ENCODE data around the gene AGTRAP. TPM values are rescaled to one million over a fixed set of nuclear protein-coding genes. Genes with fewer than 3 reads are reported as not detected.

AGTRAP gene
- total RNA-seq (2021; fragmentation: NEBNext Ultra II Directional; extraction: Animal tissue kit (Norgen Biotek cat#: 25700)) = 10 to 100 TPM; 31.4 to 41.4 (median 33.6) TPM
- long read RNA-seq, transcript AGTRAP-201 (5 exons, 1,107 nt) = major isoform, 54 of 66 reads
- long read RNA-seq, partial matches to known transcripts = 0 of 66 reads
- long read RNA-seq, other reads (novel, unspliced or antisense) = 4 of 66 reads

- DNase-seq = peak; percentile 82
- Mint-ChIP-seq H3K4me1 (ENCODE audit: low read depth) (peaks cover 31% of the 10 kb centered on the region), H3K36me3 (ENCODE audit: low read depth) (no peaks in the 10 kb centered on the region; the same call in 1 of the 2 replicates), H3K9me3 (no peaks in the 10 kb centered on the region), H3K27ac (peak within 1 kb of the TSS; percentile 93), H3K4me3 (peak within 1 kb of the TSS; percentile 93), H3K27me3 (ENCODE audit: insufficient read depth) (no peaks in the 10 kb centered on the region; the same call in 1 of the 2 replicates)
- TF ChIP-seq, protein P1, sequence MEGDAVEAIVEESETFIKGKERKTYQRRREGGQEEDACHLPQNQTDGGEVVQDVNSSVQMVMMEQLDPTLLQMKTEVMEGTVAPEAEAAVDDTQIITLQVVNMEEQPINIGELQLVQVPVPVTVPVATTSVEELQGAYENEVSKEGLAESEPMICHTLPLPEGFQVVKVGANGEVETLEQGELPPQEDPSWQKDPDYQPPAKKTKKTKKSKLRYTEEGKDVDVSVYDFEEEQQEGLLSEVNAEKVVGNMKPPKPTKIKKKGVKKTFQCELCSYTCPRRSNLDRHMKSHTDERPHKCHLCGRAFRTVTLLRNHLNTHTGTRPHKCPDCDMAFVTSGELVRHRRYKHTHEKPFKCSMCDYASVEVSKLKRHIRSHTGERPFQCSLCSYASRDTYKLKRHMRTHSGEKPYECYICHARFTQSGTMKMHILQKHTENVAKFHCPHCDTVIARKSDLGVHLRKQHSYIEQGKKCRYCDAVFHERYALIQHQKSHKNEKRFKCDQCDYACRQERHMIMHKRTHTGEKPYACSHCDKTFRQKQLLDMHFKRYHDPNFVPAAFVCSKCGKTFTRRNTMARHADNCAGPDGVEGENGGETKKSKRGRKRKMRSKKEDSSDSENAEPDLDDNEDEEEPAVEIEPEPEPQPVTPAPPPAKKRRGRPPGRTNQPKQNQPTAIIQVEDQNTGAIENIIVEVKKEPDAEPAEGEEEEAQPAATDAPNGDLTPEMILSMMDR (IDR thresholded peaks at IDR 0.05) = peak; percentile 25; the same call in 1 of the 2 replicates
Observed at GRCh38 chr1:11735854-11736745, at the start of gene AGTRAP. TSS of gene AGTRAP (plus strand) at chr1:11736136. CDS start at chr1:11736209, 73 bp downstream.

DNA sequence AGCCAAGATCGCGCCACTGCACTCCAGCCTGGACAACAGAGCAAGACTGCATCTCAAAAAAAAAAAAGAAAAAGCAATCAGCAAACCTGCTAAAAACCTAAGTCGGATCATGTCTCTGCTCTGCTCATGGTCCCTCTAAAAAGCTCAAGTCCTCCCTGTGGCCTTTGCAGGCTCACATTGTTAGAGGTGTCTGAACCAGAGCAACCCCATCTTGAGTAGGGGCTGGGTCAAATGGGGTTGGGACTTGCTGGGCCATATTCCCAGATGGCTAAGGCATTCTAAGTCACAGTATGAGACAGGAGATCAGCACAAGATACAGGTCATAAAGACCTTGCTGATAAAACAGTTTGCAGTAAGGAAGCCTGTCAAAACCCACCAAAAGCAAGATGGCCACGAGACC lies 47.4 kb upstream of the AGTRAP start:
- TF ChIP-seq, protein P1 (IDR thresholded peaks at IDR 0.05) = no peak
- Mint-ChIP-seq H3K4me1 (ENCODE audit: low read depth) (peaks cover 12% of the 10 kb centered on the region), H3K4me3 (no peak overlapping the region)

DNA sequence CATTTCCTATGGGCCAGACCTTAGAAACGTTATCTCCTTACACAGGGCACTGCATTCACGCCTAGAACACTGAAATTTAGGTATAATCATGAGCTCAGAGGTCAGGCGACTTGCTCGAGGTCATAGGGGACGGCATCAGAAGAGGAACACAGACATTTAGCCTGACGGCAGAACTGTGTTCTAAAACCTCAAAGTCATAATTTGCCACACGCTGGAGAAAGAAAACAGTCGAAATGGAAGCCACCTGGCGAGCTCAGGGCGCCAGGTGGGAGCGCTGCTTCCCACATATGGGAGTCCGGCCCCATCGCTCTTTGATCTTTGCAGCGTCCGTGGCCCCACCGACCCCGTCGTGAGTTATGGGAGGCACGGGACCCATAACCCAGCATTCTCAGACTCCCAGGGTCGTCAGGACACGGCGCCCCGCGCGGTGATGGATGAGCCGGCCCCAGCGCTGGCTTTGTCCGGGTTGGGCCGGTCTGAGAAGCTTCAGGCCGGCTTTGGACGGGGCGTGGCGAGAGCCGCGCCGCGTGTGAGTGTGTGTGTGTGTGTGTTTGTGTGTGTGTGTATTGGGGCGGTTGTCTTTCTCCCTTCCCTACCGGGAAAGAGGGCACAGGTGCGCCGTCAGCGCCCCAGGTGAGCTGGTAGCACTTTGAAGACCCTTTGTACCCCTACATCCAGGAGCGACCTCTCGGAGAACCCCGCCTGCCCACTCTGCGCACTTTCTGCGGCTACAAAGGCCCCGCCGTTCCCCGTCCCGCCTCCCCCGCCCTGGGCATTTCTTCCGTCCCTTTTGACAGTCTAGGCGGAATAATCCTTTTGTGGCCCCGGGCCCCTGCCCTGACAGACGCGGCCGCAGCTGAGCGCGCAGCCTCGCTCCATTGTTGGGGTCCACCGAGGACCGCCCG lies 45.3 kb upstream of the AGTRAP start:
- Mint-ChIP-seq H3K27me3 (ENCODE audit: insufficient read depth) (peaks cover 35% of the 10 kb centered on the region), H3K9me3 (no peaks in the 10 kb centered on the region), H3K36me3 (ENCODE audit: low read depth) (no peaks in the 10 kb centered on the region), H3K27ac (no peak overlapping the region), H3K4me1 (ENCODE audit: low read depth) (peaks cover 17% of the 10 kb centered on the region), H3K4me3 (no peak overlapping the region)
- no peak for DNase-seq
- TF ChIP-seq, protein P1 (IDR thresholded peaks at IDR 0.05) = no peak

More for the DNA sequence above, 47.4 kb upstream of the AGTRAP start:
- no peaks in the 10 kb centered on the region for H3K9me3 Mint-ChIP-seq
- peaks cover 52% of the 10 kb centered on the region for H3K27me3 Mint-ChIP-seq (ENCODE audit: insufficient read depth)
- H3K27ac Mint-ChIP-seq = no peak overlapping the region
- DNase-seq = no peak
- no peaks in the 10 kb centered on the region for H3K36me3 Mint-ChIP-seq (ENCODE audit: low read depth)

GRCh38 chr1:11691302-11691914 lies 44.5 kb upstream of the AGTRAP start, which contains the start of gene DRAXIN:
TSS of gene DRAXIN (plus strand) at chr1:11691710. CDS start at chr1:11706259, 14,549 bp downstream.
- no peak within 1 kb of the TSS; the same call in 1 of the 2 replicates for H3K27ac Mint-ChIP-seq

More at GRCh38 chr1:11691302-11691914, 44.5 kb upstream of the AGTRAP start, which contains the start of gene DRAXIN:
- no peak for DNase-seq
- TF ChIP-seq, protein P1 (IDR thresholded peaks at IDR 0.05) = no peak
- Mint-ChIP-seq H3K4me1 (ENCODE audit: low read depth) (peaks cover 17% of the 10 kb centered on the region), H3K9me3 (no peaks in the 10 kb centered on the region), H3K27me3 (ENCODE audit: insufficient read depth) (peaks cover 35% of the 10 kb centered on the region), H3K4me3 (no peak within 1 kb of the TSS), H3K36me3 (ENCODE audit: low read depth) (no peaks in the 10 kb centered on the region)
